Measurements from ENCODE around the gene PLXNA4. TPM values are rescaled to one million over a fixed set of nuclear protein-coding genes. Genes with fewer than 3 reads are reported as not detected.

The PLXNA4 gene
- total RNA-seq, 1 experiment from 2014 or later, result not detected

DNA sequence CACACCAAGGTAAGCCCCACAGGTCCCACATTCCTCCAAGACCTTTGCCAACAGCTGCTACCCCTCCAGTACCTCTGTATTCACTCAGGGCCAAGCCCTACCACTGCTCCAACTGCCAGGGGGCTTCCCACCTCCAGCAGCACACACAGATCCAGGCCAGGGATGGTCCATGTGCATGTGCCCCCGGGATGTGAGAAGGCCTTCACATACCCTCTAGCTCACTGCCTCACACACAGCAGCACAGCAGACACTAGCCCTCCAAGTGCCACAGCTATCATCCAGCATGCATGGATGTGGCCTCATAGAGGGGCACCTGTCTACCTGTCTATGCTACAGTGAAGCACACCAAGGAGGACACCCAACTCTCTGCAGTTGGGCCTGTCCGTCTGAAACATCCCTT, 488.8 kb downstream of the PLXNA4 start:
- no peaks in the 10 kb centered on the region for H3K79me2 ChIP-seq (ENCODE audit: insufficient read depth, low read length)
- no peaks in the 10 kb centered on the region for H3K9me3 ChIP-seq (ENCODE audit: control insufficient read depth in 1 of 2, insufficient read depth in 1 of 2, low read depth in 1 of 2, low read length in 2 of 2)
- no peak for DNase-seq (ENCODE audit: low read depth, low spot score)
- no peak overlapping the region for H3K9ac ChIP-seq (ENCODE audit: low read length)
- H4K20me1 ChIP-seq (ENCODE audit: insufficient read depth), result no peaks in the 10 kb centered on the region
- ChIA-PET RAD21 (ENCODE audit: low non-redundant PET in 1 of 2, low total read pairs in 2 of 2, uncharacterized antibody in 2 of 2, unreplicated experiment in 2 of 2) (no interaction called here), CTCF (no interaction called here), POLR2A (no interaction called here)
- H3K4me1 ChIP-seq (ENCODE audit: control insufficient read depth in 1 of 2, insufficient read depth in 2 of 2, low read length in 2 of 2), result no peaks in the 10 kb centered on the region
- TF ChIP-seq, protein P1, sequence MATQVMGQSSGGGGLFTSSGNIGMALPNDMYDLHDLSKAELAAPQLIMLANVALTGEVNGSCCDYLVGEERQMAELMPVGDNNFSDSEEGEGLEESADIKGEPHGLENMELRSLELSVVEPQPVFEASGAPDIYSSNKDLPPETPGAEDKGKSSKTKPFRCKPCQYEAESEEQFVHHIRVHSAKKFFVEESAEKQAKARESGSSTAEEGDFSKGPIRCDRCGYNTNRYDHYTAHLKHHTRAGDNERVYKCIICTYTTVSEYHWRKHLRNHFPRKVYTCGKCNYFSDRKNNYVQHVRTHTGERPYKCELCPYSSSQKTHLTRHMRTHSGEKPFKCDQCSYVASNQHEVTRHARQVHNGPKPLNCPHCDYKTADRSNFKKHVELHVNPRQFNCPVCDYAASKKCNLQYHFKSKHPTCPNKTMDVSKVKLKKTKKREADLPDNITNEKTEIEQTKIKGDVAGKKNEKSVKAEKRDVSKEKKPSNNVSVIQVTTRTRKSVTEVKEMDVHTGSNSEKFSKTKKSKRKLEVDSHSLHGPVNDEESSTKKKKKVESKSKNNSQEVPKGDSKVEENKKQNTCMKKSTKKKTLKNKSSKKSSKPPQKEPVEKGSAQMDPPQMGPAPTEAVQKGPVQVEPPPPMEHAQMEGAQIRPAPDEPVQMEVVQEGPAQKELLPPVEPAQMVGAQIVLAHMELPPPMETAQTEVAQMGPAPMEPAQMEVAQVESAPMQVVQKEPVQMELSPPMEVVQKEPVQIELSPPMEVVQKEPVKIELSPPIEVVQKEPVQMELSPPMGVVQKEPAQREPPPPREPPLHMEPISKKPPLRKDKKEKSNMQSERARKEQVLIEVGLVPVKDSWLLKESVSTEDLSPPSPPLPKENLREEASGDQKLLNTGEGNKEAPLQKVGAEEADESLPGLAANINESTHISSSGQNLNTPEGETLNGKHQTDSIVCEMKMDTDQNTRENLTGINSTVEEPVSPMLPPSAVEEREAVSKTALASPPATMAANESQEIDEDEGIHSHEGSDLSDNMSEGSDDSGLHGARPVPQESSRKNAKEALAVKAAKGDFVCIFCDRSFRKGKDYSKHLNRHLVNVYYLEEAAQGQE (IDR thresholded peaks at IDR 0.05; ENCODE audit: low read depth), result no peak
- TF ChIP-seq POLR2A (IDR thresholded peaks at IDR 0.05; ENCODE audit: borderline replicate concordance, extremely low read depth, insufficient read depth, insufficient read length) (no peak), ELF1 (IDR thresholded peaks at IDR 0.05; ENCODE audit: borderline replicate concordance, low read depth) (no peak), JUND (IDR thresholded peaks at IDR 0.05) (no peak), EZH2phosphoT487 (IDR thresholded peaks at IDR 0.05; ENCODE audit: borderline replicate concordance) (no peak), CTCF (IDR thresholded peaks at IDR 0.05 in 2 of 3, conservative IDR thresholded peaks at IDR 0.05 in 1 of 3; ENCODE audit: borderline replicate concordance in 1 of 3, insufficient read depth in 1 of 3, low read depth in 2 of 3, low read length in 2 of 3) (no peak), EGR1 (IDR thresholded peaks at IDR 0.05; ENCODE audit: low read depth) (no peak)
- TF ChIP-seq, protein P2, sequence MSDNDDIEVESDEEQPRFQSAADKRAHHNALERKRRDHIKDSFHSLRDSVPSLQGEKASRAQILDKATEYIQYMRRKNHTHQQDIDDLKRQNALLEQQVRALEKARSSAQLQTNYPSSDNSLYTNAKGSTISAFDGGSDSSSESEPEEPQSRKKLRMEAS (IDR thresholded peaks at IDR 0.05), result no peak
- intact Hi-C loops (cut with micrococcal nuclease), result loop anchor here (5.0 kb wide), 1 partner anchor 50 kb away; no protein-coding TSS in a partner anchor
- no peak overlapping the region for H2AFZ ChIP-seq (ENCODE audit: low read depth, low read length, poor library complexity, severe bottlenecking)
- H3K4me2 ChIP-seq (ENCODE audit: low read length), result no peak overlapping the region
- peaks cover 16% of the 10 kb centered on the region; the same call in 1 of the 2 replicates for H3K27me3 ChIP-seq (ENCODE audit: insufficient read depth, low read length)
- no peak overlapping the region for H3K4me3 ChIP-seq (replicated peaks in 1 of 2; ENCODE audit: low read depth in 1 of 2, low read length in 2 of 2)
- no peaks in the 10 kb centered on the region for H3K9me2 ChIP-seq (ENCODE audit: insufficient read depth)
- BruUV-seq (replicated peaks), result no TSS peak
- H3K27ac ChIP-seq (ENCODE audit: low read depth, low read length), result no peak overlapping the region
- H3K36me3 ChIP-seq (ENCODE audit: control insufficient read depth in 1 of 2, insufficient read depth in 2 of 2, low read length in 2 of 2), result no peaks in the 10 kb centered on the region
- ATAC-seq, result no peak
